Endothelial cell of umbilical vein (primary cell): ENCODE measurements around the gene PSMG2.

ENCODE experiments used
- CTCF ChIP-seq, 2 donors: IDR thresholded peaks; 1 replicate in 1 of 2; 2 replicates in 1 of 2; pipeline ENCODE4 v1.5.1; 2011; ENCODE audit warnings: low read length in 2 of 2, mild to moderate bottlenecking in 2 of 2, moderate library complexity in 2 of 2, control low read depth in 1 of 2, inconsistent platforms in 1 of 2, low read depth in 1 of 2; ENCODE audit not compliant: insufficient read depth in 1 of 2; ENCODE audit errors: extremely low read depth in 1 of 2
- EZH2 ChIP-seq: IDR thresholded peaks from 2 replicates; pipeline ENCODE4 v1.6.1; 2012; ENCODE audit warnings: borderline replicate concordance, low read depth, mild to moderate bottlenecking, moderate library complexity, low read length, inconsistent platforms; ENCODE audit not compliant: severe bottlenecking
- FOS ChIP-seq: IDR thresholded peaks from 2 replicates; pipeline ENCODE4 v1.6.1; 2011; ENCODE audit warnings: mild to moderate bottlenecking, low read length, moderate library complexity, borderline replicate concordance; ENCODE audit not compliant: insufficient read depth
- GATA2 ChIP-seq: IDR thresholded peaks from 2 replicates; pipeline ENCODE4 v1.7.0; 2011; ENCODE audit warnings: low read depth, mild to moderate bottlenecking, moderate library complexity, mixed read lengths, low read length; ENCODE audit not compliant: insufficient read length, insufficient read depth
- JUN ChIP-seq: IDR thresholded peaks from 2 replicates; pipeline ENCODE4 v1.6.1; 2011; ENCODE audit warnings: borderline replicate concordance, low read depth; ENCODE audit not compliant: insufficient read length, insufficient read depth
- MYC ChIP-seq: IDR thresholded peaks from one replicate; pipeline ENCODE4 v1.6.1; 2011; ENCODE audit warnings: mild to moderate bottlenecking, low read depth, low read length
- POLR2A ChIP-seq: IDR thresholded peaks from 2 replicates; pipeline ENCODE4 v1.6.1; 2012; ENCODE audit warnings: low read depth, mild to moderate bottlenecking, control low read depth, low read length
- POLR2AphosphoS5 ChIP-seq: IDR thresholded peaks from 2 replicates; pipeline ENCODE4 v1.6.1; 2012; ENCODE audit warnings: low read depth, mild to moderate bottlenecking, control low read depth, low read length, moderate library complexity; ENCODE audit not compliant: insufficient read depth
- TF ChIP-seq, protein P1 (sequence below): IDR thresholded peaks from 2 replicates; pipeline ENCODE4 v1.6.1; 2011; ENCODE audit not compliant: insufficient read depth, insufficient read length

DNA sequence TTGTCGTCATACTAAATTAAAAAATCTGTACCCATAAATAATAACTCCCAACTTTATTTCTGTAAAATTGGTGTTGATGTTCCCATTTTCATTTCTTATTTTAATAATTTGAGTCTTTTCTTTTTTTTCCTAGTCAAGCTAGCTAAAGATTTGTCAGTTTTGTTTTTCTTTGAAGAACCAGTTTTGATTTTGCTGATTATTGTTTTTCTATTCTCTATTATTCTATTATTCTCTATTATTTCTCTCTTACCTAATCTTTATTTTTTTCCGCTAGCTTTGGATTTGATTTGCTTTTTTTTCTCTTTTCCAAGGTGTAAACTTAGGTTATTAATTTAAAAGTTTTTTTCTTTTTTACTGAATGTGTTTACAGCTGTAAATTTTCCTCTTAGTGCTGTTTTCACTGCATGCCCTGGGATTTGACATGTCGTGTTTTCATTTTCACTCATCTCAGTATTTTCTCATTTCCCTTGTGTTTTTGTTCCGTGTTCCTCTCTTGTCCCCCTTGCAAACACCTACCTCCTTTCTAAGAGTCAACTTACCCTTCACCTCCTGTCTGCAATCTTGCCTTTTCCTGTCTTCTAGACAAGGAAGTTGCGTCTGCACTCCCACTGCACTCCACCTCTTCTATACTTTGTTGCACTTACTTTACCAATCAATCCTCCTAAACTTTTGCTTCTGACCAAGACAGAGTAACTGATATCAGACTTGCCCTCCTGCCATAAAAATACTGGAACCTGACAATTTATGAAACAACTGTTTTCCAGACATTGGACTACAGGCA is 18.8 kb downstream of the PSMG2 start:
- TF ChIP-seq POLR2A (no peak), EZH2 (no peak), GATA2 (no peak), CTCF (IDR thresholded peaks at IDR 0.05; ENCODE audit: extremely low read depth in 1 of 2, insufficient read depth in 1 of 2, low read depth in 1 of 2, low read length in 2 of 2) (no peak), POLR2AphosphoS5 (no peak), JUN (no peak), MYC (no peak), FOS (no peak)
- TF ChIP-seq, protein P1, sequence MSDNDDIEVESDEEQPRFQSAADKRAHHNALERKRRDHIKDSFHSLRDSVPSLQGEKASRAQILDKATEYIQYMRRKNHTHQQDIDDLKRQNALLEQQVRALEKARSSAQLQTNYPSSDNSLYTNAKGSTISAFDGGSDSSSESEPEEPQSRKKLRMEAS = no peak
